ENCODE measurements around the gene PITRM1.
"Not testable (repeated sequence)": the region's sequence is repeated elsewhere in the genome, so short reads cannot be mapped to it uniquely, and the experiment has no call there.

The PITRM1 gene

DNA sequence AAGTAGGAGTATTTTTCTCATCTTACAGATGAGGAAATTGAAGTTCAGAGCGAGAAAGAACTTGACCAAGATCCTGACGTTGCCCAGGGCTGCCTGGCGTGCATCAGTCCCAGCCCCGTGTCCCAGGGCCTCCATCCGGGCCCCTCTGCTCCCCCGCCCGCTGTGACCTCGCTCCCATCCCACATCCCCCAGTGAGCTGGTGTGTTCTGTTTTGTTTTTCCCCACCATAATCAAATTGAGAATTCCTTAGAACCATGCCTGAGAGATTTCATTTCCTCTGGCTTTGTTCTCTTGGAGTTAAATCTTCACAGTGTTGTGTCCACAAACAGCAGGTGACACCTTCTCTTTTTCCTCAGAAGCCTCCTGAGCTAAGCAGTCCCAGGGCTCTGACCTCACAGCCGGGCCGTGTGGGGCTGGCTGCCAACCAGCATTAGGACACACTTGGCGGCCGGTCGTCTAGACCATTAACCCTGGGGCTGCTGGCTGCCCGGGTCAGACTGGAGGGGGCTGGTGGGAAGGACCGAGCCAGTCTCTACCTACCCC lies 60.9 kb downstream of the PITRM1 start:
- no peaks in the 10 kb centered on the region for H3K9me3 Mint-ChIP-seq
- H3K4me3 Mint-ChIP-seq: no peak overlapping the region
- H3K36me3 Mint-ChIP-seq: peaks cover 81% of the 10 kb centered on the region
- H3K27ac Mint-ChIP-seq: no peak overlapping the region
- no peaks in the 10 kb centered on the region for H3K27me3 Mint-ChIP-seq
- no peak for ATAC-seq
- peaks cover 15% of the 10 kb centered on the region for H3K4me1 Mint-ChIP-seq

- peaks cover 74% of the 10 kb centered on the region for H3K36me3 Mint-ChIP-seq
- H3K27ac Mint-ChIP-seq: no peak overlapping the region
- no peak for ATAC-seq
- peaks cover 15% of the 10 kb centered on the region for H3K4me1 Mint-ChIP-seq
- H3K27me3 Mint-ChIP-seq: no peaks in the 10 kb centered on the region
- H3K4me3 Mint-ChIP-seq: no peak overlapping the region
- no peaks in the 10 kb centered on the region for H3K9me3 Mint-ChIP-seq
Observed at GRCh38 chr10:3110782-3111620, 61.6 kb downstream of the PITRM1 start.

DNA sequence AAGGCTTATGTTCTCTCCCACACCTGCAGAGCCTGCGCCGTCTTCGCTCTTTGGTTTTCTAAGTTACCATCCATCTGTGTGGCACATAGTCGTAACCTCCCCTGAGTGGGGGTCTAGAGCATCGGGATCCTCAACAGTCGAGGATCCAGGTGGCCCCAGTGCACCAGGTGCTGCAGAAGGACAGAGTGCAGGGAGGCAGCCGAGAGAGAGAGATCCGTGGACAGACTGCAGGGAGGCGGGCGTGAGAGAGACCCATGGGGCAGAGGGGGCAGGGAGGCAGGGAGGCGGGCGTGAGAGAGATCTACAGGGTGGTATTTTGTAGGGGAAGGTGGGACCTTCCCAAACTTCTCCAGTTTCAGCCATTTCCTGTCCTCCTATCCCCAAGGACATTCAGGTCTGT lies 62.9 kb downstream of the PITRM1 start:
- peaks cover 15% of the 10 kb centered on the region for H3K4me1 Mint-ChIP-seq
- no peaks in the 10 kb centered on the region for H3K27me3 Mint-ChIP-seq
- no peak overlapping the region for H3K27ac Mint-ChIP-seq
- peaks cover 74% of the 10 kb centered on the region for H3K36me3 Mint-ChIP-seq
- no peak overlapping the region for H3K4me3 Mint-ChIP-seq
- no peaks in the 10 kb centered on the region for H3K9me3 Mint-ChIP-seq
- ATAC-seq: no peak

DNA sequence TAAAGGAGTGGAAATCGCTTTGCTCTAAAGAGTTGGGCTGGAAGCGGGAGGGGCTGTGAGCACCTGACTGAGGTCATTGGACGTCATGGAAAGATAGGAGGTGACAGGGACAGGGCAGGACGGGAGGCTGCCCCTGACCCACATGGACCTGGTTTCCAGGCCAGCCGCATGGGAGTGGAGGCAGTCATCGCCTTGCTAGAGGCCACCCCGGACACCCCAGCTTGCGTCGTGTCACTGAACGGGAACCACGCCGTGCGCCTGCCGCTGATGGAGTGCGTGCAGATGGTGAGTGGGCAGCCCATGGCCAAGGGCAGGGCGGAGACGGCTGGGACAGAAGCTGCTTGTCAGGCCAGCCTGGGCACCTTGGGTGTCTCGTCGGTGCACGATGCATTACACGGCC lies 63.4 kb downstream of the PITRM1 start:
- ATAC-seq: no peak
- Mint-ChIP-seq H3K36me3 (peaks cover 74% of the 10 kb centered on the region), H3K9me3 (no peaks in the 10 kb centered on the region), H3K4me3 (no peak overlapping the region), H3K27me3 (no peaks in the 10 kb centered on the region), H3K27ac (no peak overlapping the region), H3K4me1 (peaks cover 15% of the 10 kb centered on the region)

- Mint-ChIP-seq H3K4me3 (no peak overlapping the region), H3K27ac (no peak overlapping the region), H3K9me3 (no peaks in the 10 kb centered on the region), H3K4me1 (peaks cover 15% of the 10 kb centered on the region), H3K27me3 (no peaks in the 10 kb centered on the region), H3K36me3 (peaks cover 76% of the 10 kb centered on the region)
- ATAC-seq: no peak
Observed at GRCh38 chr10:3108575-3109105, 63.9 kb downstream of the PITRM1 start.

DNA sequence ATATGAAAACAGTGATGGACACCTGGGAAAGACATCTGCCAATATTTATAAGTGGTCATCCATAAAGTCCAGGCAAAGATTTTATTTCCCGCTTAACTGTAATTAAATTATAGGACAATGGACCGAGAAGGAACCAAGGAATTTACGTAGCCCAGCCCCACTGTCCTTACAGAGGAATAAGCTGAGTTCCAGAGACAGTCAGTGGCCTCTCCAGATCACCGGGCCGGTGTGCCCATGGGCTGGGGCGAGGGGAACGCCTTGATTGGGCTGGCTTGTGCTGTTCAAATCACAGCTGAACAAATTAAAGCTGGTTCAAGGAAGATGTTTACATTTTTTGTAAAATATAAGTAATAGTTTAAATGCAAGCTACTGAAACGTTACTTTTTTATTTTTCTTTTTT lies 64.5 kb downstream of the PITRM1 start:
- Mint-ChIP-seq H3K4me3 (no peak overlapping the region), H3K36me3 (peaks cover 76% of the 10 kb centered on the region), H3K27ac (no peak overlapping the region), H3K4me1 (peaks cover 15% of the 10 kb centered on the region), H3K9me3 (no peaks in the 10 kb centered on the region), H3K27me3 (no peaks in the 10 kb centered on the region)
- ATAC-seq: no peak

DNA sequence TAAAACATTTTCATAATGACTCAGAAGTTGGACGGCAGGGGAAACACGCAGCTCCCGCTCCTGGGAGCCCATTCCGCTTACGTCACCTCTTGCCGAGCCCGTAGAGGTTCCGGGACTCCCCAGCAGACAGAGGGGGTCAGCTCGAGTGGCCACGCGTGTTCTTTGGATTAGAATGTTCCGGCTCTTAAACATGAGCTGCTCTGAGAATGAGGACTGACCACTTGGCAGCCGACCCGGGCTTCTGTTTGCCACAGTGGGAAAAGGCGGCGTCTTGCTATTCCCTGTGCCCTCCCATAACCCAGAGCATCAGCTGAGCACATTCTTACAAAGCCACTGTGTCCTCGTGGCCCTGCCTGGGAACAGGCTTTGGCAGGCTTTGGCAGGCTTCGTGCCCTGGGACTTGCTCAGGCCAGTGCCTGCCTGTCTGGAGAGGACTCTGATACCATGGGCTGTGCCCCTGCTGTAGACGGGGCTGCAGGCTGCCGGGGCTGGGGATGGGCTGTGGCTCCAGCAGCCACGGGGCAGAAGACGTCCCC lies 65.1 kb downstream of the PITRM1 start:
- Mint-ChIP-seq H3K27ac (no peak overlapping the region), H3K4me1 (peaks cover 15% of the 10 kb centered on the region), H3K4me3 (no peak overlapping the region), H3K9me3 (no peaks in the 10 kb centered on the region), H3K36me3 (peaks cover 78% of the 10 kb centered on the region), H3K27me3 (no peaks in the 10 kb centered on the region)
- no peak for ATAC-seq

- ATAC-seq: no peak
- no peaks in the 10 kb centered on the region for H3K27me3 Mint-ChIP-seq
- no peaks in the 10 kb centered on the region for H3K9me3 Mint-ChIP-seq
- H3K27ac Mint-ChIP-seq: no peak overlapping the region
- H3K36me3 Mint-ChIP-seq: peaks cover 80% of the 10 kb centered on the region
- peaks cover 15% of the 10 kb centered on the region for H3K4me1 Mint-ChIP-seq
- no peak overlapping the region for H3K4me3 Mint-ChIP-seq
Observed at GRCh38 chr10:3106928-3107425, 65.6 kb downstream of the PITRM1 start.

GRCh38 chr10:3106328-3106727 lies 66.3 kb downstream of the PITRM1 start:
- H3K9me3 Mint-ChIP-seq, H3K4me1 Mint-ChIP-seq, H3K27ac Mint-ChIP-seq, H3K27me3 Mint-ChIP-seq, H3K4me3 Mint-ChIP-seq: not testable (repeated sequence)
- peaks cover 77% of the 10 kb centered on the region for H3K36me3 Mint-ChIP-seq
- peak; percentile 50 for ATAC-seq

GRCh38 chr10:3105905-3106304 lies 66.7 kb downstream of the PITRM1 start:
- ATAC-seq: no peak
- Mint-ChIP-seq H3K4me3 (no peak overlapping the region), H3K27me3 (no peaks in the 10 kb centered on the region), H3K36me3 (peaks cover 77% of the 10 kb centered on the region), H3K4me1 (peaks cover 5% of the 10 kb centered on the region), H3K27ac (no peak overlapping the region), H3K9me3 (no peaks in the 10 kb centered on the region)

- H3K27me3 Mint-ChIP-seq: no peaks in the 10 kb centered on the region
- peaks cover 80% of the 10 kb centered on the region for H3K36me3 Mint-ChIP-seq
- no peaks in the 10 kb centered on the region for H3K4me1 Mint-ChIP-seq
- no peak overlapping the region for H3K4me3 Mint-ChIP-seq
- ATAC-seq: no peak
- no peaks in the 10 kb centered on the region for H3K9me3 Mint-ChIP-seq
- H3K27ac Mint-ChIP-seq: no peak overlapping the region
Observed at GRCh38 chr10:3105166-3105565, 67.4 kb downstream of the PITRM1 start.

GRCh38 chr10:3104251-3104918 lies 68.2 kb downstream of the PITRM1 start:
- H3K4me3 Mint-ChIP-seq: no peak overlapping the region
- H3K4me1 Mint-ChIP-seq: no peaks in the 10 kb centered on the region
- no peaks in the 10 kb centered on the region for H3K27me3 Mint-ChIP-seq
- no peak overlapping the region for H3K27ac Mint-ChIP-seq
- ATAC-seq: no peak
- H3K9me3 Mint-ChIP-seq: no peaks in the 10 kb centered on the region
- H3K36me3 Mint-ChIP-seq: peaks cover 82% of the 10 kb centered on the region

DNA sequence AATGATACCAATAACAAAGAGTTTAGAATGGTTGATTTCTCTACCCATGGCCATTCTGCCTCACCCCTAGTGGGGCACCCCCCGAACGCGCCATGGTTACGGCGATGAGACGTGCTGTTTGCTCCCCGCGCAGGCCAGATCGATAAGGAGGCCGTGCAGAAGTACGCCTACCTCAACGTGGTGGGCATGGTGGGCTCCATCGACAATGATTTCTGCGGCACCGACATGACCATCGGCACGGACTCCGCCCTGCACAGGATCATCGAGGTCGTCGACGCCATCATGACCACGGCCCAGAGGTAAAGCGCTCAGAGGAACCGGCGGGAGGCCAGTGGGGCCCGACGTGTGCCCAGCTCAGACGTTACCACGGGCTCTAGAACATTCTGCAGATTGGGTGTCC lies 68.9 kb downstream of the PITRM1 start:
- ATAC-seq: no peak
- H3K9me3 Mint-ChIP-seq: no peaks in the 10 kb centered on the region
- H3K4me1 Mint-ChIP-seq: no peaks in the 10 kb centered on the region
- H3K27ac Mint-ChIP-seq: no peak overlapping the region
- H3K27me3 Mint-ChIP-seq: no peaks in the 10 kb centered on the region
- H3K36me3 Mint-ChIP-seq: peaks cover 81% of the 10 kb centered on the region
- H3K4me3 Mint-ChIP-seq: no peak overlapping the region

DNA sequence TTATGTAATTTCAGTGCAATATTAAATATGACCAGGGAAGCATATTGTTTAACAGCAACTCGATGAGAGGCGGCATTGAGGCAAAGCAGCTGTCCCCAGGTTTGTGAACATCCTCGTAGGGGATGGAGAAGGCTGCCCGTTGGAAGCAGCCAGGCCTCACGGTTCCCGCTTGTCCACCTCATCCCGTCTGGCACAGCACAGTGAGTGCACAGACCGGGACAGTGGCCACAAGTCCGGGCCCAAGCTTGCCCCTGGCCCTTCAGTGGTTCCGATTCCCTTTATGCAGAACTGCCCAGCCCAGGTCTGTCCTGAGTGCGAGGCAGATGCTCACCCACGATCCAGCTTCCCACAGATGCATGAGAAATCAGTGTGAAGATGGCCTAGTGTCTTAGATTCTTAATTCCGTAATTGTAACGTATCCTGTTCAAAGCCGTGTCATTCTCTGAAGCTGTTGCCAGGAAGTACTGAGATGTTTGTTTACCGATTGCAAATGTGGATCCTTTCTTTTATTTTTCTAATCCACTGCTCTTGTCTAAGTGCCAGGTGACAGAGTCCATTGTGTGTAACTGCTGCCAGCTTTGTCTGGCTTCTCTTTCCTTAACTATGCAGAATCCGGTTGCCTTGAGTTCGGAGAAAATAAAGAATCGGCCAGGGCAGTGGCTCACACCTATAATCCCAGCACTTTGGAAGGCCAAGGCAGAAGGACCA lies 69.7 kb downstream of the PITRM1 start:
- H3K36me3 Mint-ChIP-seq: peaks cover 73% of the 10 kb centered on the region
- no peak for ATAC-seq
- H3K27me3 Mint-ChIP-seq: no peaks in the 10 kb centered on the region
- H3K9me3 Mint-ChIP-seq: no peaks in the 10 kb centered on the region
- H3K27ac Mint-ChIP-seq: no peak overlapping the region
- H3K4me1 Mint-ChIP-seq: no peaks in the 10 kb centered on the region
- H3K4me3 Mint-ChIP-seq: no peak overlapping the region

Measured in stimulated activated memory B cell treated with anti-CD40 and anti-IgM and Interleukin-4, amounts not matched to agents 10 μg/mL and 1 μg/mL and 100 μg/mL, for 72 hours (primary cell).